NT2/D1 (cell line): ENCODE results near the gene POLR2M.

Experiments
- DNase-seq: peaks from one replicate; pipeline ENCODE4 v3.0.0-alpha.2; 2011; ENCODE audit warnings: low read depth, low spot score
- H3K27me3 ChIP-seq: 2 replicates; pipeline ENCODE4 v1.6.0; 2011; ENCODE audit warnings: mild to moderate bottlenecking; ENCODE audit not compliant: insufficient read length, insufficient read depth
- H3K36me3 ChIP-seq: 2 replicates; pipeline ENCODE4 v1.6.1; 2011; ENCODE audit warnings: mild to moderate bottlenecking, low read length, mixed read lengths; ENCODE audit not compliant: insufficient read depth, insufficient read length
- H3K4me1 ChIP-seq: 2 replicates; pipeline ENCODE4 v1.5.1; 2011; ENCODE audit not compliant: insufficient read depth, insufficient read length
- H3K4me3 ChIP-seq: 2 replicates; pipeline ENCODE4 v1.5.1; 2011; ENCODE audit warnings: low read depth; ENCODE audit not compliant: insufficient read length
- H3K9ac ChIP-seq: 2 replicates; pipeline ENCODE4 v1.6.0; 2011; ENCODE audit warnings: low read depth; ENCODE audit not compliant: insufficient read length
- H3K9me3 ChIP-seq: 2 replicates; pipeline ENCODE4 v1.5.1; 2011; ENCODE audit warnings: mild to moderate bottlenecking, low read length; ENCODE audit not compliant: insufficient read depth
- SUZ12 ChIP-seq: IDR thresholded peaks from 2 replicates; pipeline ENCODE4 v1.6.1; 2011; ENCODE audit not compliant: insufficient read length, insufficient read depth; ENCODE audit errors: extremely low read depth
- YY1 ChIP-seq: IDR thresholded peaks from 2 replicates; pipeline ENCODE4 v1.6.1; 2011; ENCODE audit not compliant: insufficient read length, insufficient read depth
- ZNF274 ChIP-seq: IDR thresholded peaks from 2 replicates; pipeline ENCODE4 v1.6.1; 2011; ENCODE audit warnings: mild to moderate bottlenecking, low read depth, low read length

The POLR2M gene

DNA sequence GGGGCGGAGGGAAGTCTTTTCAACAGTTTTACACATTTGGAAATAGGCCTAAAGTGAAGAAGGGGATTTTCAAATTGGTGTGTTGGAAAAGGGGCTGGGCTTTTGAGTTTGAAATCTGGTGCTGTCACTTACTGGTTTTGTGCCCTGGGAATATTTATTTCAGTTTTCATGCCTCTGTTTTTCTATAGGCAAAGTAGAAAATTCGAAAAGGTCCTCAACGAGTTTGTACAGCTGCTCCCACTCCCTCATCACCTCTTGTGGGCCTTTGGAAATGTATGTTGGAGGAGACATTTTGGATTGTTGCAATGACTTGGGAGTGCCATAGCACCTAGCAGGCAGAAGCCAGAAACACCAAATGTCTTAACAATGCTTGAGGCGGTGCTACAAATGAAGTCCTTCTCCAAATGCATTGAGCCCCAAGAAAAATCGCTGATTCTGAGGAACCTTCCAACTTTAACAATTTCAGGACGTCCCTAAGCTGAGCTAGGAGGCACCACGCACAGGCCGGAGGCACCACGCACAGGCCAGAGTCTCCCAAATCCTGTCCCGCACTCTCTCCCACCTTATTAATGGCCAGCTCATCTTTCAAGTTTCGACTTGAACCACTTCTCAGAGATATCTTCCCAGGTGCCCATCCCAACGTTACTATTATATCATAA, 639 bp upstream of the POLR2M start:
- peaks cover 22% of the 10 kb centered on the region for H3K36me3 ChIP-seq
- H3K9ac ChIP-seq: no peak overlapping the region
- no peaks in the 10 kb centered on the region for H3K27me3 ChIP-seq
- no peaks in the 10 kb centered on the region for H3K4me1 ChIP-seq
- no peaks in the 10 kb centered on the region for H3K9me3 ChIP-seq
- TF ChIP-seq ZNF274 (no peak), YY1 (no peak), SUZ12 (no peak)
- DNase-seq: no peak
- H3K4me3 ChIP-seq: peak overlapping the region; percentile 95

DNA sequence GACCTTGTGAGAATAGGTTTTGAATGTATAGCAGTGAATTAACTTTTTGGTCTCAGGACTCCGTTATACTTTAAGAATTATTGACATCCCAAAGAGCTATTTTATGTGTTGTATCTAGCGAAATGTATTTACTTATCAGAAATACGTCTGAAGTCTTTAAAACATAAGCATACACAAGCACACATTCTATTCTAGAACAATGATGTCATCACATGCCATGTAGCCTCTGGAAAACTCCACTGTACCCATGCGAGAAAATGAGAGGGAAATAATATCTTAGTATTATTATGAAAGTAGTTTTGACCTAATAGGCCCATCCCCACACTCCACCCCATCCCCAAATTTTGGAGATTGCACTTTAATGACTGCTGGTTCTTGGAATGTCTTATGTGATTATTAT, 1.5 kb downstream of the POLR2M start:
- Histone ChIP-seq H3K9ac (no peak overlapping the region), H3K4me1 (no peaks in the 10 kb centered on the region), H3K36me3 (peaks cover 43% of the 10 kb centered on the region), H3K27me3 (no peaks in the 10 kb centered on the region), H3K4me3 (peak overlapping the region; percentile 95), H3K9me3 (no peaks in the 10 kb centered on the region)
- no peak for TF ChIP-seq ZNF274
- no peak for TF ChIP-seq SUZ12
- no peak for TF ChIP-seq YY1
- no peak for DNase-seq

DNA sequence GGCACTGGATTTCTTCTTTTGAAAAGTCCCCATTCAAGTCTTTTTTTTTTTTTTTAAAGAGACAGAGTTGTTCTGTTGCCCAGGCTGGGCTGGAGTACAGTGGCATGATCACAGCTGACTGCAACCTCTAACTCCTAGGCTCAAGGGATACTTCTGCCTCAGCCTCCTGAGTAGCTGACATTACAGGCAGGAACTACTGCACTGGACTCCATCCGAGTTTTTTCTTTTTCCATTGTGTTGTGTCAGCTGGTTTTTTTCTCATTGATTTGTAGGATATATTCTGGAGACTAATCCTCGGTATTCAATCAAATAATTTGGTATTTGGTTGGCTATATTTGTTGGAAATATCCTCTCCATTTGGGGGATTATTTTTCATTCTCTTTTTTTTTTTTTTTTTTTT, 11.8 kb downstream of the POLR2M start:
- no peak overlapping the region for H3K9ac ChIP-seq
- peaks cover 33% of the 10 kb centered on the region for H3K36me3 ChIP-seq
- no peak overlapping the region for H3K4me3 ChIP-seq
- no peaks in the 10 kb centered on the region for H3K27me3 ChIP-seq
- DNase-seq: no peak
- no peaks in the 10 kb centered on the region for H3K9me3 ChIP-seq
- H3K4me1 ChIP-seq: no peaks in the 10 kb centered on the region
- TF ChIP-seq YY1 (no peak), ZNF274 (no peak), SUZ12 (no peak)

- Histone ChIP-seq H3K4me1 (no peaks in the 10 kb centered on the region), H3K9ac (no peak overlapping the region), H3K9me3 (no peaks in the 10 kb centered on the region; the same call in 1 of the 2 replicates), H3K36me3 (peaks cover 17% of the 10 kb centered on the region), H3K27me3 (no peaks in the 10 kb centered on the region), H3K4me3 (no peak overlapping the region)
- TF ChIP-seq YY1 (no peak), ZNF274 (no peak), SUZ12 (no peak)
- DNase-seq: no peak
These were observed 14.4 kb downstream of the POLR2M start for GRCh38 chr15:57720867-57721266.

DNA sequence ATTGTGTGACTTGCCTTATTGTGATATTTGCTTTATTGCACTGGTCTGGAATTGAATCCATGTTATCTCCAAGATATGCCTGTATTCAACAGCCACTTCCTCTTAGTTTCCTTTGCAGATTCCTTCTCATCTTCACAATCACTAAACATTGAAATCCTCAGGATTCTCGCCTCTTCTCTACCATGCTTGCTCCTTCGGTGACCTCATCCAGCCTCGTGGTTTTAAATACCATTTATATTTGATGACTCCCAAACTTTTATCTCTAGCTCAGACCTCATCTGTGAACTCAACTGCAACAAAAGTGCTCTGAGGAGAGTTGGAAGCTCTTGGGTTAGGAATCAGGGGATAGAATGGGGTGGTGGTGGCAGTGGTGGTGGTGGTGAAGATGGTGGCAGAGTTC, 19.9 kb downstream of the POLR2M start:
- no peak for TF ChIP-seq ZNF274
- no peak for TF ChIP-seq SUZ12
- no peak for TF ChIP-seq YY1
- Histone ChIP-seq H3K36me3 (no peaks in the 10 kb centered on the region), H3K27me3 (no peaks in the 10 kb centered on the region), H3K4me1 (no peaks in the 10 kb centered on the region), H3K9ac (no peak overlapping the region), H3K9me3 (no peaks in the 10 kb centered on the region; the same call in 1 of the 2 replicates), H3K4me3 (no peak overlapping the region)
- DNase-seq: no peak

DNA sequence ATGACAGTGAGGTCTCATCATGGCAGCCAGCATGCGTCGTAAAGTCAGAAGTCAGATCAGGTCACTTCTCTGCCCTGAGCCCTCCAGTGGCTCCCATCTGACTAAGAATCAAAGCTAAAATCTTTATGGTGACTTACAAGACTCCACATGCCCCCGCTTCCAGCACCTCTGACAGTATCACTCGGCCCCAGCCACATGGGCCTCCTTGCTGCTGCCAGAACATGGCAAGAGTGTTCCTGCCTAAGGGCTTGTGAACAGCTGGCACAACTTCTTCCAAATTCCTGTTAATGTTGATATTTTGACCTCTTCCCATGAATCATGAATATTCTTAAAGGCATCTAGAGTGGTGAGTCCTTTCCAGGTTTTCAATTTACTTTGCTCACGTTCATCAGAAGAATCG, 20.5 kb downstream of the POLR2M start:
- H3K36me3 ChIP-seq: no peaks in the 10 kb centered on the region
- H3K4me1 ChIP-seq: peaks cover 4% of the 10 kb centered on the region
- H3K9ac ChIP-seq: no peak overlapping the region
- no peaks in the 10 kb centered on the region; the same call in 1 of the 2 replicates for H3K9me3 ChIP-seq
- H3K4me3 ChIP-seq: no peak overlapping the region
- no peaks in the 10 kb centered on the region for H3K27me3 ChIP-seq
- DNase-seq: no peak
- TF ChIP-seq YY1 (no peak), SUZ12 (no peak), ZNF274 (no peak)

- Histone ChIP-seq H3K4me1 (peaks cover 4% of the 10 kb centered on the region), H3K9ac (no peak overlapping the region), H3K9me3 (no peaks in the 10 kb centered on the region; the same call in 1 of the 2 replicates), H3K27me3 (no peaks in the 10 kb centered on the region), H3K4me3 (no peak overlapping the region), H3K36me3 (no peaks in the 10 kb centered on the region)
- TF ChIP-seq YY1 (no peak), SUZ12 (no peak), ZNF274 (no peak)
- DNase-seq: no peak
These were observed 21.9 kb downstream of the POLR2M start for GRCh38 chr15:57728436-57728835.
